Right lobe of liver (tissue), 6 donors: ENCODE measurements around the gene PITPNB. TPM values are rescaled to one million over a fixed set of nuclear protein-coding genes. Genes with fewer than 3 reads are reported as not detected.
A peak's percentile ranks its signal among the peaks of the same experiment; 100 is the strongest.

Experiments
- ATAC-seq, 4 donors: fragments of 200-7000 bp; cut with Tn5 transposase; one replicate each; pipeline ENCODE4 v1.9.1; 2020; ENCODE audit warnings: mild to moderate bottlenecking in 4 of 4, moderate library complexity in 4 of 4
- DNase-seq, 3 donors: peaks; one replicate each; pipeline ENCODE4 v3.0.0-alpha.2; 2020
- H3K27ac ChIP-seq, 3 donors: fragments of 200-600 bp; one replicate each; pipeline ENCODE4 v1.8.0; 2022
- H3K27me3 ChIP-seq, 2 donors: fragments of 200-600 bp; one replicate each; pipeline ENCODE4 v1.8.0; 2022
- H3K36me3 ChIP-seq, 4 donors: fragments of 200-600 bp; sonication (generic) in 1 of 4; one replicate each; pipeline versions ENCODE4 v1.5.1 to v1.8.0; 2017 to 2022; ENCODE audit warnings: control low read depth in 1 of 4
- H3K4me1 ChIP-seq, 4 donors: fragments of 200-600 bp; sonication (generic) in 1 of 4; one replicate each; pipeline versions ENCODE4 v1.5.1 to v1.8.0; 2017 to 2022; ENCODE audit warnings: control low read depth in 1 of 4
- H3K4me3 ChIP-seq, 3 donors: fragments of 200-600 bp; one replicate each; pipeline ENCODE4 v1.8.0; 2022
- H3K9me3 ChIP-seq, 4 donors: fragments of 200-600 bp; sonication (generic) in 1 of 4; one replicate each; pipeline versions ENCODE4 v1.5.1 to v1.8.0; 2017 to 2022; ENCODE audit warnings: control low read depth in 1 of 4
- POLR2A ChIP-seq: fragments of 450-650 bp; IDR thresholded peaks from one replicate; pipeline ENCODE4 v1.6.1; 2017; ENCODE audit warnings: antibody characterized with exemption, mild to moderate bottlenecking
- WGBS: methylation state at CpG from one replicate; pipeline ENCODE4 v1.1.6; 2018; ENCODE audit warnings: low coverage, low lambda C conversion rate; ENCODE audit not compliant: insufficient coverage; ENCODE audit errors: missing lambda C conversion rate; 5-methylcytosine and 5-hydroxymethylcytosine counted together
- intact Hi-C, 2 donors: fragments of 100-400 bp; cut with DNase I; formaldehyde crosslinking; loops; one replicate each; pipeline versions ENCODE4 v1.11.2 to v1.14.1; 2022
- total RNA-seq, 6 experiments: library from RNA; depleted of rRNA in 2 of 6; stranded (reverse); fragments of >200 nt in 2 of 6; fragmentation: NEBNext Ultra II Directional in 3 of 6; extraction: Animal tissue kit (Norgen Biotek cat#: 25700) in 3 of 6; gene quantifications; one replicate each; pipeline versions ENCODE4 v1.1.0 to v1.2.4, GENCODE V29; 2016 to 2023
- TF ChIP-seq, protein P1 (sequence below), 4 donors: fragments of 200-600 bp in 3 of 4; fragments of 450-650 bp in 1 of 4; IDR thresholded peaks; one replicate each; pipeline versions ENCODE4 v1.5.1 to v1.8.0; 2016 to 2022; ENCODE audit warnings: antibody characterized with exemption in 4 of 4, mild to moderate bottlenecking in 2 of 4
- donor health status: DM: no; HTN: yes; CAD: no.
- donor health status: DM: no; HTN: no; CAD: no.
- donor health status: DM: no; HTN: no; CAD: no.
- donor health status: DM: no; HTN: yes; CAD: no.
- donor health status: DM: no; HTN: yes; CAD: no.

The PITPNB gene
- total RNA-seq, 6 experiments from 2014 or later = 28.7 to 60.6 (median 37.6) TPM

GRCh38 chr22:27836181-27836580 lies 82.9 kb downstream of the PITPNB start:
- H3K36me3 ChIP-seq = no peaks in the 10 kb centered on the region
- ATAC-seq = no peak
- H3K9me3 ChIP-seq = no peaks in the 10 kb centered on the region
- no peaks in the 10 kb centered on the region for H3K27me3 ChIP-seq
- no peaks in the 10 kb centered on the region for H3K4me1 ChIP-seq
- H3K4me3 ChIP-seq = no peak overlapping the region
- no peak overlapping the region for H3K27ac ChIP-seq
- intact Hi-C loops = no loop called here
- TF ChIP-seq, protein P1, sequence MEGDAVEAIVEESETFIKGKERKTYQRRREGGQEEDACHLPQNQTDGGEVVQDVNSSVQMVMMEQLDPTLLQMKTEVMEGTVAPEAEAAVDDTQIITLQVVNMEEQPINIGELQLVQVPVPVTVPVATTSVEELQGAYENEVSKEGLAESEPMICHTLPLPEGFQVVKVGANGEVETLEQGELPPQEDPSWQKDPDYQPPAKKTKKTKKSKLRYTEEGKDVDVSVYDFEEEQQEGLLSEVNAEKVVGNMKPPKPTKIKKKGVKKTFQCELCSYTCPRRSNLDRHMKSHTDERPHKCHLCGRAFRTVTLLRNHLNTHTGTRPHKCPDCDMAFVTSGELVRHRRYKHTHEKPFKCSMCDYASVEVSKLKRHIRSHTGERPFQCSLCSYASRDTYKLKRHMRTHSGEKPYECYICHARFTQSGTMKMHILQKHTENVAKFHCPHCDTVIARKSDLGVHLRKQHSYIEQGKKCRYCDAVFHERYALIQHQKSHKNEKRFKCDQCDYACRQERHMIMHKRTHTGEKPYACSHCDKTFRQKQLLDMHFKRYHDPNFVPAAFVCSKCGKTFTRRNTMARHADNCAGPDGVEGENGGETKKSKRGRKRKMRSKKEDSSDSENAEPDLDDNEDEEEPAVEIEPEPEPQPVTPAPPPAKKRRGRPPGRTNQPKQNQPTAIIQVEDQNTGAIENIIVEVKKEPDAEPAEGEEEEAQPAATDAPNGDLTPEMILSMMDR (IDR thresholded peaks at IDR 0.05) = no peak
- no peak for TF ChIP-seq POLR2A
- DNase-seq = no peak
- WGBS = 80% methylated on average over 8 of the region's 10 CpGs

DNA sequence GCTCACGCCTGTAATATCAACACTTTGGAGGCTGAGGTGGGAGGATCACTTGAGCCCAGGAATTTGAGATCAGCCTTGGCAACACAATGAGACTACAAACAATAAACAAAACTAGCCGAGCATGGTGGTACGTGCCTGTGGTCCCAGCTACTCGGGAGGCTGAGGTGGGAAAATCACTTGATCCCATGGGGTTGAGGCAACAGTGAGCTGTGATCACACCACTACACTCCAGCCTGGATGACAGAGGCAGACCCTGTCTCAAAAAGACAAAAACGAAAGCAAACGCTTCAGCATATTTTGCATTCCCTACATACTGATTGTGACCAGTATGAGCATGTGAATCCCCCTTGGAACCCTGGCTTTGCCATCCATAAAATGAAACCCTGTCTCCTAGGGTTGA lies 83.6 kb downstream of the PITPNB start:
- 90% methylated on average over 3 of the region's 6 CpGs for WGBS
- H3K27me3 ChIP-seq = no peaks in the 10 kb centered on the region
- TF ChIP-seq, protein P1 (IDR thresholded peaks at IDR 0.05) = no peak
- TF ChIP-seq POLR2A = no peak
- intact Hi-C loops = no loop called here
- ATAC-seq (no peak), DNase-seq (no peak)
- no peak overlapping the region for H3K27ac ChIP-seq
- no peaks in the 10 kb centered on the region for H3K36me3 ChIP-seq
- no peaks in the 10 kb centered on the region for H3K9me3 ChIP-seq
- no peak overlapping the region for H3K4me3 ChIP-seq
- H3K4me1 ChIP-seq = no peaks in the 10 kb centered on the region

- Histone ChIP-seq H3K27me3 (no peaks in the 10 kb centered on the region), H3K27ac (no peak overlapping the region), H3K4me3 (no peak overlapping the region), H3K4me1 (no peaks in the 10 kb centered on the region), H3K36me3 (no peaks in the 10 kb centered on the region), H3K9me3 (no peaks in the 10 kb centered on the region)
- DNase-seq (peak in 1 of 3 donors; percentile 26), ATAC-seq (peak in 1 of 4 donors; percentile 18)
- TF ChIP-seq, protein P1 (IDR thresholded peaks at IDR 0.05) = no peak
- no peak for TF ChIP-seq POLR2A
- intact Hi-C loops = no loop called here
- 95% methylated on average over 6 of the region's 20 CpGs for WGBS
Observed at GRCh38 chr22:27834364-27835185, 84.5 kb downstream of the PITPNB start.

DNA sequence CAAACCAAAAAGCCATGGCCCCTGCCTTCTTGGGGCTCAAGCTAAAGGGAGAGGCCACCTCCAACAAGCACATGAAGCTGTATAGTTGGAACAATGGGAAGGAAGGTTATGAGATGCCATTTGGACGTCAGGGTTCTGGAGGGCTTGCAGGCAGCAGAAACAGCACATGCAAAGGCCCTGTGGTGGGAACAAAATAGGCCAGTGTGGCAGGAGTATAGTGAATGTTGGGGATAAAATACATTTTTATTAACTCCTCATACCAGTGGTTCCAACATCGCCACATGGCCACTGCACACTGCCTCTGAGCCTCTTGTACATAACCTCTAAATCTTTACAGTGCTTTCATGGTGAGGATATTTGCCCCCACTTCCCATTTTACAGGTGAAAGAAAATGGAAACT lies 85.3 kb downstream of the PITPNB start:
- intact Hi-C loops = no loop called here
- Histone ChIP-seq H3K9me3 (no peaks in the 10 kb centered on the region), H3K36me3 (no peaks in the 10 kb centered on the region), H3K4me1 (no peaks in the 10 kb centered on the region), H3K4me3 (no peak overlapping the region), H3K27me3 (no peaks in the 10 kb centered on the region), H3K27ac (no peak overlapping the region)
- ATAC-seq (no peak), DNase-seq (no peak)
- 70% methylated on average over 1 of the region's 2 CpGs for WGBS
- TF ChIP-seq, protein P1 (IDR thresholded peaks at IDR 0.05) = no peak
- no peak for TF ChIP-seq POLR2A
